HG03520 (cell line): ENCODE results near the gene PAPPA.

ENCODE experiments used
- ATAC-seq: cut with Tn5 transposase; IDR thresholded peaks from one replicate; pipeline ENCODE4 v1.9.1; 2021; ENCODE audit warnings: mild to moderate bottlenecking, moderate library complexity; ENCODE audit not compliant: unreplicated experiment

Gene PAPPA

DNA sequence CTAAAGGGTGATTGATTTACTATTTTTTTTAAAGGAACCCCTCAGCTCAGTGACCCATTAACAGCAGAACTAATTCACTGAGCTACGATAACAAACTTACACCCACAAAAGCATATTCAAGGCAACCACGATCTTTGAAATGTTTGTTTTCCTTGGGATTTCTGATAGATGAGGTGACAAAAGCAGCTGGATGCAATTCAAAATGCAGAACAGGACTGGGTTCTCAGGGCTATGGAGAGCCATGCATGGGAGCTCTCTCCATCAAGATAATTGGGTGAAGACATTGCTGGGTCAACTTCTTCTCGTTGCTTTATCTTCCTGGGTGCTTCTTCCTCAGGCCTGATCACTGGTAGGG, 60.1 kb downstream of the PAPPA start:
- no peak for ATAC-seq

- no peak for ATAC-seq
These were observed 64.8 kb downstream of the PAPPA start for GRCh38 chr9:116218399-116218798.

DNA sequence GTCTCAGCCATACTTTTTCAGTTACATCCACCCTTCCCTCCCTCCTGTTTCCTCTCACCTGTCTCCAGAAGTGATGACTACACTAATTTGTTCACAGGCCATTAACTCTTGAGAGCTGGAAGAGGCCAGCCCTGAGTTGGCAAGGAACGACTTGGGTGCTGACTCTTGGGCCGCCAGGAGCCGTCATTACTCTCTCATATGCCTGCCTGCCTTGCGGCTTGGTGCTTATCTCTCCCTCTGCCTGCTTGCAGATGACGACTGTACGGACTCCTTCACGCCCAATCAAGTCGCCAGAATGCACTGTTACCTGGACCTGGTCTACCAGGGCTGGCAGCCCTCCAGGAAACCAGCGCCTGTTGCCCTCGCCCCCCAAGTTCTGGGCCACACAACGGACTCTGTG, 66.1 kb downstream of the PAPPA start:
- no peak for ATAC-seq

DNA sequence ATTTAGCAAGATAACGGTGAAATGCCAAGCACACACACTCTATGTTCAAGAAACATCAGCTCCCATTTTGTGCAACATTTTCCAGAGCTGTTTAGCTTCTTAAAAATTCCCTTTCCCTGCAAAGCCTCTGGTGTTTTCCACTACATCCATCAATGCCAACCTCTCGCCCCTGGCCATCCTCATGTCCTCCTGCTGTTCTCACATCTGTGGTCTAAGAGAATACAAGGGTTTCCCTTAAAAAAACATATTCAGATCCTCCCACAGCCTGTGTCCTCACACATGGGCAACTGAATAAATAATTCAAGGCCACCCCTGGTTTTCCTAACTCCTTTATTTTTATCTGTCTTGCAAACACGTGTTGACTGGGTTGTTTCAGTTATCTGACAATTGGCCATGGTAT, 70.3 kb downstream of the PAPPA start:
- no peak for ATAC-seq

DNA sequence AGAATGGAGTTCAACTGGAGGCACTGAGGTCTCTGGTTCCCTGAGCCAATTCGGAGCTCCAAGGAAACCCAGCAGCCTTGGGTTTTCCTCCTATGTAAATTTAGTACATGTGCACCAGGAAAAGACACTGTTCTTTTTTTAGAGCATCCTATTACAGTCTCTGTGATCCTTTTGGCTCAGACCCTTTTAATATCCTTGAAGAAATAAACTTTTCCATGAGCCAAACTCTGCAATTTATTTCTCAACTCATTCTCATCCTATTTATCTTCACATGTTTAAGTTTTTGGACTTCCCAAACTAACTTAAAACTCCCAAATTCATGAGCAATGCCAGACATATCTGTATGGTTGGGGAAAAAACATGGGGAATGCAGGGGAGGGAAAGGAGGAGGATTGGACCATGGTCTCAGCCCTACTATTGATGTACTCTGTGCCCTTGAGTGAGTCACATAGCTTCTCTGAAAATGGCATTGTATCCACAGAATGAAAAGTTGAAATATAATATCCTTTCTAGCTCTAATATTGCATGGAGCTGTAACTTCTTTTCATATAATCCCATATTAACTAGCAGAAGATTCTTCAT, 76.6 kb downstream of the PAPPA start:
- no peak for ATAC-seq

DNA sequence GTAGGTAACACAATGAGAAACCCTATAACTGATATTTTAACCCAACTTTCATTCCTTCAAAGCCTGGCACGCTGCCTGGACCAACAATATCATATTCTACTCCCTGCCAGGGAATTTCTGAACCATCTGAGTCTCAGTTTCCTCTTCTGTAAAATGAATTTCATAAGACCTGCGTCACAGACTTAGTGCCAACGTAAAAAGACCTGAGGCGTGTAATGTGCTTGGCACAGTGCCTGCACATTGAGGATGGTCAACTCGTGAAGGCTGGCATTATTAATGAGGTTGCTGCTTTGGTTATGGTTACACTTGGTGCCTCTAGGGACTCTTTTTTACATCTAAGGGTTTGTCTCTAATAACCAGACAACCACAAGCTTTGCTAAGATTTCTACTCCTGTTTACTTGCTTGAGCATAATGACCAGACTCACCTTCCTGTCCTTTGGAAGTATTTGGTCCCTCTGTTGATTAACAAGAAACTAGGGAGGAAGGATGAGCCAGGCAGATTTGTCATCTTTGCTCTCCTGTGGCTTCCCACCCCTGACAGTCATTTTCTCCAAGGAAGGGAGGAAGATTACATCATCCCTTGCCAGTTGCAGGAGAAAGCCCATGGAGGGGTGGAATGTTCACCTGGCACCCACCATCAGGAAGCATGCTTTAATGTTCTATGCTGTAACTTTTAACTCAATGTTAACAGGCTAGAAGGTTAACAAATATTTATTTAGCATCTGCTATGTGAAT, 79.0 kb downstream of the PAPPA start:
- no peak for ATAC-seq

DNA sequence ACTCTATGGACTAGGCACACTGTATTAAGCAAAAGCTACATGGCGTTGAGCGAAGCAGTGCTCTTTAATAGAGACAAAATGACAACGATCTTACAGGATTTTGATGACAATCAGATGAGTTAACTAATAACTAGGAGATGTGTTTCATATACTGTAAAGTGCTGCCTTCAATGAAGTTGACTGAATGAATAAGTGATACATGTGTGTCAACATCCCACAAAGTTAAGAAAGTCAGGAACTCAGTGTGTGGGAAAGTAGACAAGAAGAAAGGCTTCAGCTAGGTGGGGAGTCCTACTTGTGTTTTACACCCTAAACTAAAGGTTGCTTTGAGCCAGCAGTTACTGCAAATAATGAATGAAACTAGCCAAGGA, 79.6 kb downstream of the PAPPA start:
- no peak for ATAC-seq

- no peak for ATAC-seq
These were observed 80.5 kb downstream of the PAPPA start for GRCh38 chr9:116234081-116234480.

GRCh38 chr9:116236979-116237378, 83.4 kb downstream of the PAPPA start:
- no peak for ATAC-seq

DNA sequence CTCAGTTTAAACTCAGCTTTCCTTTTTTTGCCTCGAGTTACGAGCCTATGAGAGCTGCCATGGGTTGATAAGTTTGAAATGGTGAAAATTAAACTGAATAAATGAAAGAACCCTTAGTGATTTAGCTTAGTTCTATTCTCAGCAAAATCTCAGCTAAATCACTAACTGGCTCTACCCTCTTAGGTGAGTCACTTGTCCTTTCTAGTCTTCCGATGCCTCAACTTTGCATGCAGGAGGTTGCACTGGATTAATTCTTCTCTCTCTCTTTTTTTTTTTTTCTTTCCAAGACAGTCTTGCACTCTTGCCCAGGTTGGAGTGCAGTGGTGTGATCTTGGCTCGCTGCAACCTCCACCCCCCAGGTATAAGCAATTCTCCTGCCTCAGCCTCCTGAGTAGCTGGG, 83.9 kb downstream of the PAPPA start:
- ATAC-seq: no peak

- ATAC-seq: no peak
These were observed 84.6 kb downstream of the PAPPA start for GRCh38 chr9:116238225-116238624.

GRCh38 chr9:116238776-116239340, 85.3 kb downstream of the PAPPA start:
- no peak for ATAC-seq

DNA sequence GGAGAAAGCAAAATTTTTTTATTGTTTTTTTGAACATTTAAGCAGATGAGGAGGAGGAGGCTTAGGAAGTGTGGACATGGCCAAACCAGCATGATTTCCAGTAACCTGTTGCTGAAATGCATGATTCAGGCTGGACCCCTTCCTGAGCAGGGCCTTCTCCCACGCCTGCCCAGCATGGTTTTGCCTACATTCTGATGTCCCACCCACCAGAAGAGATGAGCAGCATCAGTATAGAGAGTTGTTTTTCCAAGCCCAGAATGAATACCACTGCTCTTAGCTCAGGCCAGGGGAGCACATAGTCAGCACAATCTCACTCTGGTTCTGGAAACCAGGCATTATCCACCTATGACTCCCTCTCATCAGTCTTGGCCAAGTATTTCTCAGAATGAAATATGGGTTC, 90.1 kb downstream of the PAPPA start:
- no peak for ATAC-seq

DNA sequence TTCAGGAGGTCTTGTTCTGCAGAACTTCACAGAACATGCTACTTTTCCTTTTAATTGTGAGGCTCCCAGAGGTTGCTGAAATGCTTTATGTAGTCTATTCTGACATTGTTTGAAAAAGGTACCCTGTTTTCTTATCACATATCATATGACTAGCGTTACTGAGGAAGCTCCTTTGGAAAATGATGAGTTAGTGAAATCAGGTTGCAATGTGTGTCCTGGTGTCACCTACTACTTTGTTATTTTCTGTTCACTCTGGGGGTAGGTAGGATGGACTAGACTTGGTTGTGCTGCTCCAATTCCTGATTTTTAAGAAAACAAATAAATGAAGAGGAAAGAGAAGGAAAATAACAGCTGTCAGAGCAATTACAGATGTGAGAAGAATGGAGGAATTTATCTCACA, 93.7 kb downstream of the PAPPA start:
- no peak for ATAC-seq

- ATAC-seq: no peak
These were observed 94.3 kb downstream of the PAPPA start for GRCh38 chr9:116247791-116248374.

- ATAC-seq: no peak
These were observed 97.3 kb downstream of the PAPPA start for GRCh38 chr9:116250891-116251290.

DNA sequence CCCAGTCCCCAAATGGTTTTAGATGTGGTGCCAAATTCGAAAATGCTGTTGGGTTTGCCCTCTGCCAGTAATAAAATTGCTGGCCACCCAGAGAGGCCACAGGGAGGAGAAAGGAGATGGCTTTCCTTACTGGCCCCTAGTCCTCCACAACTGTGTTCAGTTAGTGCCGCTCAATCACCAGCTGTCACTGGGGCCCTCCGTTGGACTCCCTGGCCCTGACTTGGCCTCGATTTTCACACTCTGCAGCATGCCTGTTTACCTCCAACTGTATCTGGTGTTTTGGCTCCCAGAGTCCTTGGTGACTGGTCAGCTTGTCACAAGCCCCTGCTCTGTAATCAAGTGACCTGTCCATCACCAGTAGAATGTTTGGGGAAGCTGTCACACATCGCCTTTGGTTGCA, 97.8 kb downstream of the PAPPA start:
- ATAC-seq: no peak

- no peak for ATAC-seq
These were observed 106.9 kb downstream of the PAPPA start for GRCh38 chr9:116260531-116260930.

DNA sequence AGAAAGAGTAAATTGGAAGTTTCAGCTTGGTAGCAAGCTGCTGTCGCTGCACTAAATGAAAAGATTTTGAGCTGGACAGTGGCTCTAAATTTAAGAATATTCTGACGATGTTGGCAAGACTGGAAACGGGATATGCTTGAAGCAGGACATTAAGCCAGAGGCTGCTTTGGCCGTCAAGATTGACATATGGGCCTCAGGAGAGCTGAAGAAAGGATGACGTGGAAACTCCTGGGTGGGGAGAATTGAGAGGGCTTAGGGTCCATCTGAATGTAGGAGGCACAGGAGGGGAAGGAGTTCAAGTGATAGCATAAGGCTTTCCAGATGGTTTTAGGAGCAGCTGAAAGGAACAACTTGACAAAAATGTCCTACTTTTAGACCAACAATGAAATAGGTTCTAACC, 108.9 kb downstream of the PAPPA start:
- ATAC-seq: no peak

DNA sequence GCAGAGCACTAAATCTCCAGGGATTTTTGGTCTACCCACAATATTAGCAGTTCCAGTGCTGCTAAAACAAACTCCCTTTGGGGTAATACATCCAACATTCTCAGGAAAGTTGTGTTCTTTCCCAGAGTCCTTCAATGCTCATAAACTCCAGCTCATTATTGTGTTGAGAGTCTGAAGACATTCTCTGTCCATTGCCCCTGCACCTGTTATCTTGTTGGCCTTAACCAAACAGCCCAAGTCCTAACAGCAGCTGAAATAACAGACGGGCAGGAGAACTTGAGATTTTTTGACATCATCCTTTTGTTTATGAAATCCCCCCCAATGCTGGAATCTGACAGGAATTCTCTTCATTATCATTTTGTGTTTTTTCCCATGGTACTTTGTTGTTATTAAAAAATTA, 110.8 kb downstream of the PAPPA start:
- no peak for ATAC-seq

GRCh38 chr9:116267021-116267420, 113.4 kb downstream of the PAPPA start:
- ATAC-seq: no peak

- ATAC-seq: no peak
These were observed 115.7 kb downstream of the PAPPA start for GRCh38 chr9:116269250-116269649.
